ENCODE data around the gene KCNC1.

The KCNC1 gene

DNA sequence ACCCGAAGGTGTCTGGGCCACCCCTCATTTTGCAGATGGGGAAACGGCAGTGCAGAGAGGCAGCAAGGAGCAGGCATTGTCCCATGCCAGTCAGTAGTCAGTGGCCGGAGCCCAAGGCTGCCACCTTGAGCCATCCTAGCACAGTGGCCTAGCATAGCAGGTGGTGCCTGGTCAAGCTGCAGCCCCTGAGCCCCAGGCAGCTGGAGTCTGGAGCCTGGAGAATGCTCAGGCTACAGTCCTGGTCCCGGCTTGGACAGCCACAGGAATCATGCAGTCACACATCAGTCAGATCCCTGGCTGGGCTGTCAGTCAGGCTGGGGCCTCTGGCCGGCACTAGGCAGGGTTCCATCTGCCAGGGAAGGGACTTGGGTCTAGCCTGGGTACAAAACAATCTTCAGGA, 18.6 kb downstream of the KCNC1 start:
- DNase-seq (ENCODE audit: low read depth): no peak

DNA sequence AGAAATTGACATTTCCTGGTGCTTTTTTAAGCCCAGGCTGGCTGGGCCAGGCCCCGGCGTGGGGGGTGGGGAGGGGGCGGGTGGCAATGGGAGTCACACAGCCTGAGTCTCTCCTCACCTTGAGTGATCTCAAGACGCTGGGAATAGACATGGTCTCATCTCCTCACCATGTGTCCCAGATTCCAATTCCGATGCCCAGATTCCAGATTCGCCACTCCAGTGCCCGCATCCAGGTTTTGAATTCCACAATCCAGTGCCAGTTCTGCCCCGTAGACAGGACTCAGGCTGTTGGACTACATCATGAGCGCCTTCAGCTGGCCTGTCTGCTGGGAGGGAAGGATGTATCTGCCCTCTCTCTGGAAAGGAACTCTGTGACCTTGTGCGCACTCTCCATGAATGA, 19.1 kb downstream of the KCNC1 start:
- DNase-seq (ENCODE audit: low read depth): no peak

DNA sequence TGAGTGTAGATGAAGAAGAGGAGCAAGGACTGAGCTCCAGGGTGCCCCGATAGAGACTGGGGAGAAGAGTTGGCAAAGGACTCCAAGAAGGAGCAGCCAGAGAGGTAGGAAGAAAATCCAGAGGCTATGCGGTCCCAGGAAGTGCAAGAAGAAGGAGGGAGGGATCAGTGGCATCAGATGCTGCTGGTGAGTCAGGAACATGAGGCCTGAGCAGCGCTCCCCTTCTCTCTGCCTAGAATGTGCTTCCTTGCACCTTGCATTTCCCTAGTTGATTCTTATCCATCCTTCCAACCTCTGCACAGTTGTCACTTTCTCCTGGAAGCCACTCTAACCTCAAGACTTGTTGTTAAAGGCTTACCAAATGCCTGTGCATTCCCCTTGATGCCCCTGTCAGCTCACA, 21.3 kb downstream of the KCNC1 start:
- DNase-seq (ENCODE audit: low read depth): no peak

DNA sequence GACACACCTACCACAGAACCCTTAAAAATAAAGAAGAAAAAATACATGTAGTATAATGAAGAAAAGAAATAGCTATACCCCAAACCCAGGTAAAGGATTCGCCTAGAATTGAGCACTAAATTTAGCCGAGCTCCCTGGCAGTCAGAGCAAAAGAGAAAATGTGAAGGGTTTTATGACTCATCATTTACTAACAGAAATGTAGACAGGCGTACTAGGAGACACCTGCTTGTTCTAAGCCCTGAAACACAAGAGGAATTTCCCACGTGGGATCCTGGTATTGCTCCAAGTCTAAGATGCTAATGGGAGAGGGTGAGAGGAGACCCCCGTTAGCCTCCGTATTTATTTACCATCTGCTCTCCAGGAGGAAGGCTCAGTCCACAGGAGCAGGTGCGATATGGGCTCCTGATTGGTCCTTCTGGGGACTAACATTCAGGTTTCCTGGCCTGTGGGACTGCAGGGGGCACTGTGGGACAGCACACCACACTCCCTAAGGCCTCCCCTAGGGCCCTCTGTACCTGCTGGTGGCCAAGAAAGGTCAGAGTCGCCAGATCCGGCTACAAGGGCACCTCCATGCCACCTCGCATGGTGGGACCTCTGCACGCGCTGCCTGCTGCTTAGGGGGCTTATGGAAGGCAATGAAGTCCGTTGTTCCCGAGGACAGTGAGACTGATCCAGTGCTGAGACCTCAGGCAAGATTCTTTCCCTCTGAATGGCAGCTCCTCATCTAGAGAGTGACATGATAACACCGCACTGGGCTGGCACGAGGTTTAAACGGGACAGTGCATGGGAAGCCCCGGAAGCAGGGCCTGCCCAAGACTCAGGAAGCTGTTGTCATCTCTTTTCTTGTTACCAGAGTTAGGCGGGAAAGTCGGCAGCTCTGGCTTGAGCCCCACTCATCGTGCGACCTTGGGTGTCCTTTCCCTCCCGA, 25.8 kb downstream of the KCNC1 start:
- no peak for DNase-seq (ENCODE audit: low read depth)

DNA sequence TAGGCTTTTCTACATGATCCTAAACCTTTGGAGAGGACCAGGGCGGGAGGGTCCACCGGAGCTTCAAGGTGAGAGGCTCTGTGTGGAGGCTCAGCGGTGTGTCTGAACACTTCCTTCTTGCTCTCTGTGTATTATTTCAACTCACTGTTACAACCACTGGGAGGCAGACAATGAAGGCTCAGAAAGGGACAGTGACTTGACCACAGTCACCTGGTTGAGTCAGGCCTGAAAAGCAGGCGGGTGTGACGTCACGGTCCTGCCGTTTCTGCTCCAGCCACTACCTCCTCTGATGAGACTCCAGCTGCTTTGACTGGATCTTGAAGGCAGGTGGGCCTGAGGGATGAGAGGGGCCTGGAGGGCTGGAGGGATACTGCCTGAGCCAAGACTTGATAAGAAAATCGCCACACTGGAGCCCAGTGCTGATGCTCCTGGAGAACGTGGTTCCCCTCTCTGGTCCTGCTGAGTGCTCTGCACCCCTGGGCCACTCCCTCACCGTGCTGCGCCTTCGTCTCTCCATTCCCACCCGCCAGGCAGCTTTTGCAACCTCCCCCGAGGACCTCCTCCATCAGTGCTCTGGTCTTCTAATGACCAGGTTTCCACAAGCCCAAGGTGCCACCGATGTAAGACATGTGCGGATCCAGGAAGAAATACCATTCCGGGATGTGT, 27.9 kb downstream of the KCNC1 start:
- no peak for DNase-seq (ENCODE audit: low read depth)

DNA sequence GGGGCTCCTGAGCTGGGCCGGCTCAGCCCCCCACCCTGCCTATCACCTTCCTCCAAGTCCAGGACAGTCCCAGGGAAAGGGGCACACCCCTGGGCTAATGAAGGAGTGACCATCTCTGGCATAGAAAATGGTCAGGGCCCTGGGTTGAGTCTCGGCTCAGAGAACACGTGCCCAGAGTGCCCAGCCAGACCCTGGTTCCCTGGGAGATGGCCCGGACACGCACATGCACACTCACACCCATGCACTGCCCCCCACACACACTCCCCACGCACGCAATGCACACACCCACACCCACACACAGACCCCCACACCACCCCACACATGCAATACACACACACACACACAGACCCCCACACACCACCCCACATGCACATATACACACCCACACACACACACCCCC, 28.7 kb downstream of the KCNC1 start:
- DNase-seq (ENCODE audit: low read depth): no peak

DNA sequence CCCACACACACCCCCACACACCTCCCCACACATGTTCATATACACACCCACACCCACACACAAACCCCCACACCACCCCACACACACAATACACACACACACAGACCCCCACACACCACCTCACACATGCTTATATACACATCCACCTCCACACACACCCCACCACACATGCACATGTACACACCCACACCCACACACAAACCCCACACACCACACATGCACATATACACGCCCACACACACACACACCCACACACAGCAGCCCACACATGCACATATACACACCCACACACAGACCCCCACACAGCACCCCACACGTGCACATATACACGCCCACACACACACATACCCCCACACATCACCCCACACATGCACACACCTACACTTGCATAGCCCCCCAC, 29.1 kb downstream of the KCNC1 start:
- no peak for DNase-seq (ENCODE audit: low read depth)

DNA sequence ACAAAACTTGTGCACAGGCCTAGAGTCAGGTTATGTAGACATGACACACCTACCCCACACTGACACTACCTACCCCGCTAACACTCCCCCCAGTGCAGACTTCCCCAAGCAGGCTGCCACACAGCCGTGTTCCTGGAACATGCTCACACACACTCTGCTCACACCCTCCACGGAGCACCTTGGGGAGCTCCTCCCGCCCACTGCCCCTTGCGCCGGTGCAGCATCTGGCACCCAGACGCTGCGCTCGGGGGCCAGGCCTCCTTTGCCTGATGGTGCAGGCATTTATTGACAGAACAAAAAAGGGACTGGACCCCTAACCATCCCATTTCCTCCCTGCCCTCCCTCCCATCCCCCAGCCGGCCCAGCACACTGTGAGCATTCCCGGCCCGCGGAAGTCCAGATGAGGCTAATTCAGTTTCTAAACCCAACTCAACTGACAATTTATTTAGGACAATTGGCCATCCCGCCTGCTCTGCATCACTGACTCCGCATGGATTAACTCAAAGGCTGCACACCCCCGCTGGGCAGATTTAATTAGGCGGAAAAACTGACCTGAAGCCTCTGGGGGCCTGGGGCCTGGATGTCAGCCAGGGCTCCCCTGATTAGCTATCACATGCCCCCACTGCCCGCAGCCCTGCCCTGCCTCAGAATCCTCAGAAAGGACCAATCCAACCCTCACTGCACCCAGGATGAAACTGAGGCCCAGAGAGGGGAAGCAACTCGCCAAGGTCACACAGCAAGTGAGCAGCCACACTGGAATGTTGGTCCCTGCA, 30.1 kb downstream of the KCNC1 start:
- no peak for DNase-seq (ENCODE audit: low read depth)

DNA sequence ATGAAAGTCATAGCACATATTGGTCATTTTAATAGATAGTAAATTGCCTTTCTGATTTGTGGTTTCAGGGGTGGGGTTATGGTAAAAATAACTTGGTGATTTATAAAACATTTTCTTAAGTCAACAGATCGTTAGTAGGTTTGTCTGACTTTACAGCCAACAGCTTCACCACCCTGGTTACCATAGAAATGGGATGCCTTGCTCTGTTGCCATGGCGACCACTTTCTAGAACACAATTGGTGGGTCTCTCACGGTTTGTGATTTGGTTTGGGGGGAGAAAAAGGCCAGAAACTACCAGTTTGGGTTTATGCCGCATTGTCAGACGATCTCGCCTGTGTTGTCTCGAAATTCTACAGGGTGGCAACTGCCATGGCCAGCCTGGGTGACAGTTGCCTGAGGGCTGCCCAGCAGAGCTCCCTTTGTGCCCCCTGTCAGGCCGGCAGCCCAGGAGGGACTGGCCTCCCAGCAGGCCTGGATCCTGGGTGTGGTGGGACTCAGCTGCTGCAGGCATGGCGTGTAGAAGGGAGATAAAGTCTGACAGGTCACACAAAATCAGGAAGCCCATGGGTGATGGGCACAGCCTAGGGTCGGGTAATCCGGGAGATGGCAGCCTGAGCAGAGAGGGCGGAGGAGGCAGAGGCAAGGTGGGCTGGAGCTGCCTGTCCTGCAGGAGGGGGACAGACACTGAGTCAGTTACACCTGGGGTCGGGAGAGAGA, 30.9 kb downstream of the KCNC1 start:
- DNase-seq (ENCODE audit: low read depth): no peak

DNA sequence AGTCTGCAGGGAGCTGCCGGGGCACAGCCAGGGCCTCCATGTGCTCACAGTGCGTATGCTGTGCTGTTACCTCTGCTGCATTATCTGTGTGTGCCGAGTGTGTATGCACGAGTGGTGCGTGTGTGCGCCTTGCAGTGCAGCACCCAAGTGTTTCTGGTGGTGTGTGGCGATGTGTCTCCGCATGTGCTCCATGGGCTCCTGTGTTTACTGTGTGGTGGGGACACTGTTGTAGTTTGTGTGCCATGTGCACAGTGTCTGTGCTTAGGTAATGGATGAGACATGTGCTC, 31.4 kb downstream of the KCNC1 start:
- no peak for DNase-seq (ENCODE audit: low read depth)

DNA sequence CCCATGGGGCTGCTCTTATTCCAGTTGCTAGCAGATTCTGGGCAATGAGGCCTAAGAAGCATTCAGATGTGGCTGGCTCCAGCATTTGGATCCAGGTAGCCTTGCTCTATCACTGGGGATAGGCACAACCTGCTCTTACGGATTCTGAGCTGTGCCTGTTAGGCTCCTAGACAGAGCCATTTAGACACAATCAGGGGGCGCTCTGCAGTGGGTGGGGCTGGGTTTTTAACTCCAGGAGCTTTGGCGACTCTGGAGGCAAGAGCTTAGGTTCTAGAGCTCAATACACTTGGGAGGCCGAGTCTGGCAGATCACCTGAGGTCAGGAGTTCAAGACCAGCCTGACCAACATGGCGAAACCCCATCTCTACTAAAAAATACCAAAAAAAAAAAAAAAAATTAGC, 32.0 kb downstream of the KCNC1 start:
- DNase-seq (ENCODE audit: low read depth): no peak

DNA sequence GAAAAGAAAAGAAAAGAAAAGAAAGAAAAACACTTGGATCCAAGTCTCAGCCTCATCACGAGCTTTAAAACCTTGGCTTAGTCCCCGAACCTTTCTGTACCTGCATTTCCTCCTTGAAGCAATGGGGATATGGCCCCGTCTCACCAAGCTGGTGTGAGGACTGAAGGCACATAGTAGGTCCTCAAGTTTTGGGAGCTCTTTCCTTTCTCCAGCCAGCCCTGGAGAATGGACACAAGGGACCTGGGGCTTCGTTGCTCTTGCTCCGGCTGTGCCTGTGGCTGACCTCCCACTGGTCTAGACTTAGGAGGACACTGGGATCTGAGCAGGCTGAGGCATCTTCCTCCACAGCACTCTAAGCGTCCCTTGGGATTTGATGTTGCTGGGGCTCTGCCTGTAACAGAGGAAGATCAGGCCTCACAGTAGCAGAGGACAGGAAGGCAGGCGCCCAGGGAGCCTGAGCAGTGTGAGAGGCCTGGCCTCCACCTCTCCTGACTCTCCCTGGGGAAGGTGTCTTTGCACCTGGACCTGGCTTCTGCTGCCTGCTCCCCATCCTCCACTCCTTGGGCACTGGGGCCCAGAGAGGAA, 32.8 kb downstream of the KCNC1 start:
- DNase-seq (ENCODE audit: low read depth): no peak

DNA sequence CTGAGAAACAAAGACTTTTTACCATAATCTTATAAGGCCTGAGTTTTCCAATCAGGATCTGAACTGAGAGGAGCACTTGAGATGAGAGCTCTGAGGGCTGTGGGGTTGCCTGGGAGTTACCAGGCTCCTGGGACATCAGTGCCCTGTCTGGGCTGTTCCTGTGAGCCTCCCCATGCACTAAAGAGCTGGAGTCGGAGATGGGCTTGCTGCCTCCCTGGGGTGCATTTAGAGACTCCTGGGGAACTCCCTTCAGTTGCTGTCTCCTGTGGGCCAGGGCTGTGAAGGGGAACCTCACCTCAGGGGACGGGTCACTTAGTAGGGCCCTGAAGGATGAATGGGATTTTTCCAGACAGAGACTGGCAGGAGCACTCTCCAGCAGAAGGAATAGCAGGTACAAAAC, 33.3 kb downstream of the KCNC1 start:
- no peak for DNase-seq (ENCODE audit: low read depth)

DNA sequence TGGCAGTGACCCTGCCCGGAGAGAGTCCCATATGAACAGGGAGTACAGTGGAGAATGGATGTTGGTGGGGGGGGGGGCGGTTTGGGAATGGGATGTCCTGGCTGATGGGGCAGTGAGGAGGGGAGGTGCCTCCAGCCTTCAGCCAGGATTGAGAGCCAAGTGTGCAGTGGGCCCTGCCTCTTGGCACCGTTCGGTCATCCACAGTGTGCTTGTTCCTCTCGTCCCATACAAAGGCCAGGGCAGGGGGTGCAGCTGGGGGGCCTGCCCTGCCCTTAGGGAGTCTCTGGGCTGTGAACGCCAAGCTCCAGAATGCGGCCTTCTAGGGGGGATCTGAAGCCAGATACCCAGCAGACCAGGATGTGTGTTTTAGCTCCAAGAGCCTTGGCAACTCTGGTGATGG, 34.0 kb downstream of the KCNC1 start:
- no peak for DNase-seq (ENCODE audit: low read depth)

DNA sequence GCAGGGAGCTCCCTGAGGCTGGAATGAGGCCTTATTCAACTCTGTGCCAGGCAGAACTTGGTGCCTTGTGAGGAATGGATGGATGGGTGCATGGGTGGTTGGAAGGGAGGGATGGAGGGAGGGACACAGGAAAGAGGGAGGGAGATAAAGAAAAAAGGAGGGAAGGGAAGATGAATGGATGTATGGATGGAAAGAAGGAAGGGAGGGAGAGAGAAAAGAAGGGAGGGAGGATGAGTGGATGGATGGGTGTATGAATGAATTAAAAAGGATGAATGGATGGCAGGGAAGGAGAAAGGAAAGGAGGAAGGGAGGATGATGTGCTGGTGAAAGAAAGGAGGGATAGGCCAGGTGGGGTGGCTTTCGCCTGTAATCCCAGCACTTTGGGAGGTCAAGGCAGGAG, 34.6 kb downstream of the KCNC1 start:
- no peak for DNase-seq (ENCODE audit: low read depth)

DNA sequence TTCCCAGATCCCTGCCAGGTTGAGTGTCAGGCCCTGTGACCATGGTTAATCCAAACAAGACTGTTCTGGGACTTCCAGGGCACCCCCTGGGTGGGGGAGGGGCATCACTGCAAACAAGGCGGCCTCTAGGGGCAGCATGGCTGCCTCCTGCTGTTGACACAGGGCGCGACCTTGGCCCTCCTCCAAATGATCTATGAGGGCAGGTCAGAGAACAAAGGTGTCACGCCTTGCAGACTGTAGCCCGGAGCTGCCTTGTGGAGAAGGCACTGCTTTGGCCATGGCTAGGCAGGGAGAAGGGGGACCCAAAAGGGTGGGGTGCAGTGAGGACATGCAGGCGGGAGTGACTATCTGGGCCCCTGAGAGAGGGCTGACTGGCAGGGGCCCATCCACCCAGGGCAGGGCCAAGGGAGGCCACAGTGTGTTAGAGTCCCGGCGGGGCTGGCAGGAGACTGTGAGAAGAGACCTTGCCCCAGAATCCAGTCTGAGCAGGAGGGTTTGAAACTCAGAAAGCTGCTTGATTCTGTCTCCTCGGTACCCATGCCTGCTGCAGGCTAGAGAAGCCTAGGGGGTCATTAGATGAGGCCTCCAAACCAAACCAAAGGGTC, 35.6 kb downstream of the KCNC1 start:
- DNase-seq (ENCODE audit: low read depth): no peak

DNA sequence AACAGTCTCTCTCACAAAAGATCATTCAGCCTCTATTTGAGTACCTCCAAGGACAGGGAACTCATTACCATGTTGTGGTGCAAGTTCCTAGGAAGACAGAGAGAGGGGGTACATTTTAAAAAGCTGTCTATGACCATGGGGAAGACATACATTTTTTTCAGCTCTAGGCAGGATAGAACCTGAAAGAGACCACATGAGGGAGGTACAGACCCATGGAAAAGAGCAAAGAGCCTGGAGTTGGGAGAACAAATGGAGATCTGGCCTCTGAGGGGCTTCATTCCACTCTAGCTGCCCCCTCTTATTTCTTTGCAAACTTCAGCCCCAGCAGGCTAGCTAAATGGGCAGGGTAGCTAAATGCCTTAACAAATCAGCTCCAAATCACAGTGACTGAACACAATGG, 36.3 kb downstream of the KCNC1 start:
- DNase-seq (ENCODE audit: low read depth): no peak

DNA sequence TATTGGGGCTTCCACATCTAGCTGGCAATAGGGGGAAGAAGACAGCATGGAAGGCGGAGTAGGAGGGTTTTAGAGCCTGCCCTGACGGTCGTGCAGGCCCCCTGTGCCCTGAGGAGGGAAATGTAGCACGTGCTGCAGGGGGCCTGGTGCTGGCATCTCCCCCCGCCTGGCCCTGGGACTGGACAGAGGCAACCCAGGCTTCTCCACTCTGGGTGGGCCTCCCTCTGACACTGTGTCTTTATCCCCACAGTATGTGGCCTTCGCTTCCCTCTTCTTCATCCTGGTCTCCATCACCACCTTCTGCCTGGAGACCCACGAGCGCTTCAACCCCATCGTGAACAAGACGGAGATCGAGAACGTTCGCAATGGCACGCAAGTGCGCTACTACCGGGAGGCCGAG, 36.8 kb downstream of the KCNC1 start:
- DNase-seq (ENCODE audit: low read depth): no peak

DNA sequence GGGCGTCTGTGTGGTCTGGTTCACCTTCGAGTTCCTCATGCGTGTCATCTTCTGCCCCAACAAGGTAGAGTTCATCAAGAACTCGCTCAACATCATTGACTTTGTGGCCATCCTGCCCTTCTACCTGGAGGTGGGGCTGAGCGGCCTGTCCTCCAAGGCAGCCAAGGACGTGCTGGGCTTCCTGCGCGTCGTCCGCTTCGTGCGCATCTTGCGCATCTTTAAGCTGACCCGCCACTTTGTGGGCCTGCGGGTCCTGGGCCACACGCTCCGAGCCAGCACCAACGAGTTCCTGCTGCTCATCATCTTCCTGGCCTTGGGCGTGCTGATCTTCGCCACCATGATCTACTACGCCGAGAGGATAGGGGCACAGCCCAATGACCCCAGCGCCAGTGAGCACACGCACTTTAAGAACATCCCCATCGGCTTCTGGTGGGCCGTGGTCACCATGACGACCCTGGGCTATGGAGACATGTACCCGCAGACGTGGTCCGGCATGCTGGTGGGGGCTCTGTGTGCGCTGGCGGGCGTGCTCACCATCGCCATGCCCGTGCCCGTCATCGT, 37.3 kb downstream of the KCNC1 start:
- DNase-seq (ENCODE audit: low read depth): no peak

DNA sequence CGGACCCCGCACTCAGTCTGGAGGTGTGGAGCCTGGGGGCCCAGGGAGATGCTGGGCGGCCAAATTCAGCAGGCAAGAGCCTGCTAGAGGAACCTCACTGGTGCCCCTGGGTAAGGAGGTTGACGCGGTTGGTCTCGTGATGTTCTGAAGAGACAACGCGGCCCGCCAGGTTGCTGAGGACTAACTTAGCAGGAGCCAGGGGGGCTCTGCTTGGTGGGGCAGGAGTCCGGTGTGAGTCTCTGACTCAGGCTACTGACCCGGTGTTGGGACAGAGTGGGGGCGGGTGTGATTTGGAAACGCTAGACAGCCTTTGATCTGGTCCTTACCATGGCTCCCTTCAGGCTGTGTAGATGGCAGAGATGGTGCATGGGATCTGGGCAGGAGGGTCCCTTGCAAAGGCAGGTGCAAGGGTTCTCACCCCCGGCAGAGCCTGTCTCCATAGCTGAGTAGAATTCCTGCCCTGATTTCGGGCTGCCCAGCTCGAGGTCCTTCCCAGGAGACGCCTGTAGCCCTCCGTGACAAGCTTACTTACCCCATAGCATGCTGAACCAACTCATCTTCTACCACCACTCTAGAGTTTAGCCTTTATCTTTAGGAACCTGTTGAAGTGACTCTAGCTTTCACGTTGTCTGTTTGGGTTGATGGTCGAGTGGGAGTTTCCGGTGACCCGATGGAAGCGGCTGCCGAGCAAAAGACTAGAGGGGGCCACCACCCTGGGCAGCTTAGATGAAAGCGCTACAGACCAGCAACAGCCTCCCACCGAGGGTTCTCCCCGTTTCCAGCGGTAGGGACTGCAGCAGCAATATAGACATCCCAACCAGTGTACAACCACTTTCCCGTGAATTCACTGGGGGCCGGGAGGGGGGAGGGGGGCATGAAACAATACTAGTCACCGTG, 38.4 kb downstream of the KCNC1 start:
- no peak for DNase-seq (ENCODE audit: low read depth)

Measured in stimulated activated CD8-positive, alpha-beta memory T cell treated with anti-CD3 and anti-CD28 coated beads, Interleukin-15, amount 100 ng/mL, for 1 hour (primary cell).